GM19193 (cell line): ENCODE data around the gene ARID3A.

Experiments used
- POLR2A ChIP-seq: IDR thresholded peaks from 4 replicates; pipeline ENCODE4 v1.6.1; 2011; ENCODE audit not compliant: insufficient read depth, insufficient read length; ENCODE audit errors: extremely low read depth

The ARID3A gene

DNA sequence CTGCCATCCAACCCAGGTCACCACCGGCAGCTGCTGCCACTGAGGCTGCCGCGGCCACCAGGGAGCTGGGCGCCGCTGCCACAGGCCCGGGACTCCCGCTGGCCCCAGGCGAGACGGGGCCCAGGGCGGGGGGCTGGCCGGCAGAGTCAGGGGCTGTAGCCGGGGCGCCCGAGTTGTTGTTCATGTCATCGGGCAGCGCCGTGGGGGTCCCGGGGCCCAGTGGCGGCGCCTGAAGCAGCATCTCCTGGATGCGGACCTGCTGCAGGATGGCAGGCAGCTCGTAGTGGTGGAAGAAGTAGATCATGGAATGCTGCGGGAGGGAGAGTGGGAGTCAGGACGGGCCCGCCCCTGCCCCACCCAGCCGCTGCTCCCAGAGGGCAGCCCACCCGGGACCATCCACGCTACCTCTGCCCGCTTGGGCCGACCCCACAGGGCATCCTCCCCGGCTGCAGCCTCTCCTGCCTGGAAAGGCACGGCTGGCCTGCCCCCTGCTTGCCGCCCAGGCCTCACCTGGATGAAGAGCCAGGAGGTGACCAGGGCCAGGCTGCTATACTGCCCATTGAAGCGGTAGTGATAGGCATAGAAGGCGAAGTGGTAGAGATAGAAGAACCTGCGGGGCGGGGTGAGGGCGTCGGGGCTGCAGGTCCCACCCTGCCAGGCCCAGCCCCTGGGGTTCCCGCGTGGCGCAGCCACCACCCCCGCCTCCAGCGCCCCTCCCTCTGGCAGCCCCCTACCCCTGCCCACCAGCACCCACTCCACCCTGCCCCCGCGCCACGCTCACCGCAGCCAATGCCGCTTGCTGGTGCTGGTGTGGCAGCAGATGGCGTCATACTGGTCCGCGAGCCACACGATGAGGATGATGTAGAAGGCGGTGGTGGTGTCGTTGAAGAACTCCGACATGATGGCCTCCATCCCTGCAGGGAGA is 85.0 kb downstream of the ARID3A start:
- no peak for TF ChIP-seq POLR2A

DNA sequence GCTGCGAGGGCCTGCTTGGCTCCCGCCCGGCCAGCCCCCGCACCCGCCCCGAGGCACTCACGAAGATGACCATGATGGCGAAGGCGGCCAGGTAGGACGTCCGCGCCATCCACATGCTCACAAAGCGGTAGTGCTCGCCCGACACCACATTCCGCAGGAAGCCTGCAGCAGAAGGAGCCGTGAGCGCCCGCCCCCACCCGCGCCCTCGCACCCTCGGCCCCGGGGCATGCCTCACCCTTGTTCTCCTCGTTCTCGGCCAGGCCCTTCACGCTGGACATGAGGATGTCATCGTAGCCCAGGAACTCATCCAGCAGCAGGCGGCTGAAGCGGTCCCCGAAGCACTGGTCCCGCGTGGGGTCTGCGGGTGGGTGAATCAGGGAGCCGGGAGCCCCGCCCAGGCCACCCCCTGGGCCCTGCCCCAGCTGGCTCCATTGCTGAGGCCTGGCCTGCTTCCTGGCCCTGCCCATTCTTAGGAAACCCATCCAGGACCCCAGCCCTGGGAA is 86.0 kb downstream of the ARID3A start:
- no peak for TF ChIP-seq POLR2A

DNA sequence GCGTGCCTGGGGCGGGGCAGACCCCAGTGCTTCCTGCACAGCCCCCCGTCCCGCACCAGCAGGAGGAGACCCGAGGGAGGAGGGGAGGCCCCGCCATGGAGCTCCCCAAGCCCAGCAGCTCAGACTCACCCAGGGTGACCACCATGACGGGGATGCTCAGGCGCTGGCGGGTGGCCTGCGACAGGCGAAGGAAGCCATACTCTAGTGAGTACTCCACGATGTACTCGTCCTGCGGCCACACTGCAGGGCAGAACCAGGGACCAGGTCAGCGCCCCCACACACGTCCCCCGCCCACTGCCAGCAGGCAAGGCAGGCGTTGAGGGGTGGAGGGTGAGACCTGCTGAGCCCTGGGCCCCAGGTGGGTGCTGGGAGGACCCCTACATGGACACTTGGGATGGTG is 86.5 kb downstream of the ARID3A start:
- TF ChIP-seq POLR2A, result no peak

DNA sequence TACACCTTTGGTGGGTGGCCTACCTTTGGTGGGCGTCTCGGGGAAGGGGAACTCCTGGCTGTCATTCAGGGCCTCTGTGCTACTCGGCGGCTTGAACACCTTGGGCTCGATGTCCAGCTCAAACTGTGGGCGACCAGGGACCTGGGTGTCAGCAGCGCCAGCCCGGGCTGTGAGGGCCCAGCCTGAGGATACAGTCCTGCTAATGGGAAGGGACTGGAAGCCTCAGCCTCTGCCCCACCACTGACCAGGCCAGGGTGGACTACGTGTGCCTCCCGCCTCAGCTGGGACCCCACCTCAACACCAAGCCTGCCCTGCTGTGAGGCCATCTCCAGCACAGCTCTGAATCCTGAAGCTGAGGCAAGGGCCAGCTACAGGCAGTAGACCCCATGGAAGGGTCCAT is 87.4 kb downstream of the ARID3A start:
- TF ChIP-seq POLR2A, result no peak

- no peak for TF ChIP-seq POLR2A
These were observed 88.6 kb downstream of the ARID3A start for GRCh38 chr19:1014161-1015060.

DNA sequence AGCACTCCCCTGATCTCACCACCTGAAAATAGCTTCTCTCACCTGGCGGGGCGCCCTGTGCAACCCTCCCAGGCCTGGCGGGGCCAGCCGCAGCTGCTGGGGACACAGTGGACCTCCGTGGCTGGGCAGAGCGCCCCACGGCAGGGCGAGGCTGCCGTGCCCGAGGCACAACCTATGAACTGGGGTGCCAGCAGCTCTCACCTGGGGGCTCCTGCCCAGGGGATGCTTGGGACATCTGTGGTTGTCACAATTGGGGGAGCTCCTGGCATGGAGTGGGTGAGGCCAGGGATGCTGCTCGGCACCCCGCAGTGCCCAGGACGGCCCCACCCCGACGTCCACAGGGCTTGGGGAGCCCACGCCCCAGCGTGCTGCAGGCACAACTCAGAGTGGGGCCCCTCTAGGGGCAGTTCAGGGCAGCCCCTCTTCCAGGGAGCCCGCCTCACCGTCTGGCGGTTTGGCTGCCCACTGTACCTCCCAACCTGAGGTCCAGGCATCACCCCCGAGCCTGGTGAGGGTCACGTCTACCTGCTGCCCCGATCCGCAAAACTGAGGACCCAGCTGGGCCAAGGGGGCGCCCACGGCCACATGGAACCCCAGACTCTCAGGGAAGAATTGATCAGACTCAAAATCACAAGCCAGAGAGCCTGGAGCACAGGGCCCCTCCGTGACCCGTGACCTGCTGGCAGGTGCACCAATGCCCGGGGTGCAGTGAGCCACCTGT is 89.4 kb downstream of the ARID3A start:
- TF ChIP-seq POLR2A, result no peak

DNA sequence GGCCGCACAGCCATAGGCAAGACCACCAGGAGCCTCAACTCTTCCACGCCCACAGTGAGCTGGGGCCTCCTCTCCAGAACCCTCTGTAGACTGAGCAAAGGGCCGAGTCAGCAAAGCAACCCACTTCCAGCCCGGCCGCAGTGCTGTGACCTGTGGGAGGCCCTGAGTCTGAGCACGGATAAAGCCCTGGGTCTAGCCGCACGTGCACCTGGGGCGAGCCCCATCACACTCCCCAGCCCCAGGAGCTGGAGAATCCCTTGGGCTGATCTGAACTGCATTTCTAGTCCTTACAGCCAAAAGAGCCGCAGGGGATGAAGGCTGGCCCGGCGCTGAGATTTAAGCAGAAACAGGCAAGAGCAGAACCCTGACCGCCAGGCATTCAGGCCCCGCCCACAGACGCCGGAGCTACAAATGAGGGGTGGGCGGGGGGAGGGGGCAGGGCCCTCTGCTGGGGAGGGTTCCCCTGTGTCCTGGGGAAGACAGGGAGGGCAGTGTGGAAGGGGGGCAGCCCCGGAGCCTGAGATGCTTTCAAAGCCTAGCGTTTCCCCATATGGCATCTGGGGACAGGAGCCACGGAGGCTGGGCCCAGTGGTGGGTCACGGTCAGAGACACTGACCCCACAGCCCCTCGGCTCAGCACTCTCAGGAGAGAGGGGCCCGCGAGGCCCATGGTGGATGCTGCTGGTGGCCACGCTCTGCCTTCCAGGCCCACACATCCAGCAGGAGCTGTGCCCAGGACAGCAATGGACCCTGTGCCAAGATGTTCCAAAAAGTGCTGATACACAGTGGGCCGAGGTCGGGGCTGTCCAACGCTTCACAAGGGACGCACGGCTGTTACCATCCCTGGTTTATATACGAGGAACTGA is 90.2 kb downstream of the ARID3A start:
- no peak for TF ChIP-seq POLR2A

GRCh38 chr19:1016647-1017114 is 90.8 kb downstream of the ARID3A start:
- no peak for TF ChIP-seq POLR2A

DNA sequence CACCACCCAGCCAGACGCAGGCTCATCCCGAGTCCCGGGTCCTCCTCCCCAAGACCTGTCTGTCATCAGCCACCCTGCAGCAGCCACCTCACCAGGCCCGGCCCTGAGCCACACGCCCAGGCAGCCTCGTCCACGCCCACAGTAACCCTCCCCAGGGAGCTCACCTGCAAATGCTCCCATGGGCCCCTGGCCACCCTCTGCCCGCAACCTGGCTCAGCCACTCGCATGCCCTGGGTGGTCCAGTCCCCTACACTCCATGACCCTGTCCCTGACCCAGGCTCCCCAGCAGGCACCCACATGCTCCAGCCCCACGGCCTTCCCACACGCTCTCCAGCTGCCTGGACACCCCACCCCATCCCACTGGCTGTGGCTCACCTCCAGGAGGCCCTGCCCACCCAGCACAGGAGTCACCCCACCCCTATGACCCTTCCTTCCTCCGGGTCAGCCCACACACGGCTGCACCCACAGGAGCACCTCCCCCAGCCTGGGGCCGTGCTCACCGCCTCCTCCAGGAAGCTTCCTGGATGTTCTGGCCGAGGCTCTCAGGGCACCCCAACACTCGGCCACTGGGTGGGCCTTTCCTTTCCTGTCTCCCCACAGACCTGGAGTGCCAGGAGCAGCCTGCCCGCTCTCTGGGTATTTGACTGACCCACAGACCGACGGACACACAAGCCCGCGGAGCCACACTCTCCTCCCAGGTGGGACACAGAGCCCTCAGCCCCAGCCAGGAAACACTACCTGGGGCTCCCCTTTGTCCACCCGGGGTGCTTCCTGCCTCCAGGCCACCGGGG is 91.5 kb downstream of the ARID3A start:
- TF ChIP-seq POLR2A, result no peak

DNA sequence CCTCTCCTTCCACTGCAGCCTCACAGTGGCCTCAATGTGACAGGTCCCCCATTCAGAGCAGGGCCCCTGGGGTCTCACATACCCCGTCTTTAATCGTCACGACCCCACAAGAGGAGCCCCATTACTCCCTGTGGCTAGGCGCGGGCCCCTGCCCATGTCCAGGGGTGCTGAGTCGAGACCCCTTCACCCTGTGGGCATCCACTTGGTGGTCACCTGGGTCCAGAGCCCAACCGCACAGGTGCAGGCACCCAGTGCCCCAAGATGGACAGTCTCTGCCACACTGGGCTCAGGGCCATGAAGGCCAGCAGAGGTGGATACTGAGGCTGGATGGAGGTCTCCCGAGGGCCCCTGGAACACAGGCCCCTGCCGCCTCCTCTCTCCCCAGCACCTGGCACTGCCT is 92.1 kb downstream of the ARID3A start:
- no peak for TF ChIP-seq POLR2A

- TF ChIP-seq POLR2A, result no peak
These were observed 92.6 kb downstream of the ARID3A start for GRCh38 chr19:1018393-1018792.

DNA sequence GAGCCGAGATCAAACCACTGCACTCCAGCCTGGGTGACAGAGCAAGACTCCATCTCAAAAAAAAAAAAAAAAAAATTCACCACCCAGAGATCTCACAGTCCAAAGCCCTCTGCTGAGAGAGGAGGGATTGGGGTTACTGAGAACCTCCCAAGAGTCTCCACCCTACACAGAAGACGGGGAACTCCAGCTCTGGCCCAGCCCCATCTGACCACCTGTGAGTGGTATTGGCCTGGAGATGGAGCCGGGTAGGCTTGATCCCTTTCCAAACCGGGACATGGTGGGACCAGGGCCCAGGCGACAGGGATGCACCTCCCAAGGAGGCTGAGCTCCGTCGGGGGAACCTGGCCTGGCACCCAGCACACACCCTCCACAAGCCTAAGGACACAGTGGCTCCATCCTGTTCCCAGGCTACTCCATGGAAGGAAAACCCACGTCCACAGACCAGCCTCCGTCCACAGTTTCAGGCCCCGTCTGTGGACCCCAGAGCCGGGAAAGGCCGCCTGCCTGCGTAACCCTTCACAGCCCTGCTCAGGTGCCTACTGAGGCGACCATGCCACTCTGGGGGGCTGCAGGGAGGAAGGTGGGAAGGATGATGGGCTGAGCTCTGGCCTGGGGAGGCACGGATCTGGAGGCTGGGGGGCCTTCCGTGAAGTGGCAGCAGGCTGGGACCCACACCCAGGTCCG is 93.2 kb downstream of the ARID3A start:
- TF ChIP-seq POLR2A, result no peak

GRCh38 chr19:1019616-1019961 is 93.8 kb downstream of the ARID3A start:
- no peak for TF ChIP-seq POLR2A
